ENCODE data around the gene PSIP1.
"Not testable (repeated sequence)": the region's sequence is repeated elsewhere in the genome, so short reads cannot be mapped to it uniquely, and the experiment has no call there.

PSIP1 gene

GRCh38 chr9:15505921-15506320 is 4.8 kb downstream of the PSIP1 start:
- DNase-seq (ENCODE audit: low read depth in 2 of 2) = no peak

GRCh38 chr9:15501803-15502202 is 9.0 kb downstream of the PSIP1 start:
- no peak for DNase-seq (ENCODE audit: low read depth in 2 of 2)

GRCh38 chr9:15501179-15501578 is 9.6 kb downstream of the PSIP1 start:
- DNase-seq (ENCODE audit: low read depth in 2 of 2) = no peak

- DNase-seq (ENCODE audit: low read depth in 2 of 2) = no peak
Observed at GRCh38 chr9:15499139-15499538, 11.6 kb downstream of the PSIP1 start.

GRCh38 chr9:15498246-15498995 is 12.3 kb downstream of the PSIP1 start:
- DNase-seq (ENCODE audit: low read depth in 2 of 2) = no peak

- no peak for DNase-seq (ENCODE audit: low read depth in 2 of 2)
Observed at GRCh38 chr9:15492485-15493150, 18.2 kb downstream of the PSIP1 start.

- no peak for DNase-seq (ENCODE audit: low read depth in 2 of 2)
Observed at GRCh38 chr9:15491950-15492349, 18.8 kb downstream of the PSIP1 start.

- DNase-seq (ENCODE audit: low read depth in 2 of 2) = no peak
Observed at GRCh38 chr9:15485836-15486666, 24.7 kb downstream of the PSIP1 start.

GRCh38 chr9:15484802-15485201 is 26.0 kb downstream of the PSIP1 start:
- DNase-seq (ENCODE audit: low read depth in 2 of 2) = no peak

- DNase-seq (ENCODE audit: low read depth in 2 of 2) = no peak
Observed at GRCh38 chr9:15482146-15482545, 28.6 kb downstream of the PSIP1 start.

GRCh38 chr9:15480028-15480427 is 30.7 kb downstream of the PSIP1 start:
- DNase-seq (ENCODE audit: low read depth in 2 of 2) = no peak

GRCh38 chr9:15475923-15476536 is 34.7 kb downstream of the PSIP1 start:
- no peak for DNase-seq (ENCODE audit: low read depth in 2 of 2)

GRCh38 chr9:15469862-15470261 is 40.9 kb downstream of the PSIP1 start:
- DNase-seq (ENCODE audit: low read depth in 2 of 2) = no peak

- no peak for DNase-seq (ENCODE audit: low read depth in 2 of 2)
Observed at GRCh38 chr9:15469406-15469805, 41.4 kb downstream of the PSIP1 start.

- DNase-seq (ENCODE audit: low read depth in 2 of 2) = no peak
Observed at GRCh38 chr9:15468145-15468544, 42.6 kb downstream of the PSIP1 start.

GRCh38 chr9:15461601-15462000 is 49.2 kb downstream of the PSIP1 start:
- no peak for DNase-seq (ENCODE audit: low read depth in 2 of 2)

- DNase-seq (ENCODE audit: low read depth in 2 of 2) = no peak
Observed at GRCh38 chr9:15461056-15461455, 49.7 kb downstream of the PSIP1 start.

GRCh38 chr9:15453956-15454355 is 56.8 kb downstream of the PSIP1 start:
- no peak for DNase-seq (ENCODE audit: low read depth in 2 of 2)

GRCh38 chr9:15444141-15444540 is 66.6 kb downstream of the PSIP1 start:
- no peak for DNase-seq (ENCODE audit: low read depth in 2 of 2)

- not testable (repeated sequence) for DNase-seq (ENCODE audit: low read depth in 2 of 2)
Observed at GRCh38 chr9:15442264-15442663, 68.5 kb downstream of the PSIP1 start.

- not testable (repeated sequence) for DNase-seq (ENCODE audit: low read depth in 2 of 2)
Observed at GRCh38 chr9:15441841-15442240, 68.9 kb downstream of the PSIP1 start.

- no peak for DNase-seq (ENCODE audit: low read depth in 2 of 2)
Observed at GRCh38 chr9:15438891-15439290, 71.9 kb downstream of the PSIP1 start.

Measured in stimulated activated CD8-positive, alpha-beta memory T cell treated with anti-CD3 and anti-CD28 coated beads, Interleukin-7, amount 100 ng/mL, for 1 hour (primary cell).